ENCODE measurements around the gene NISCH. TPM values are rescaled to one million over a fixed set of nuclear protein-coding genes. Genes with fewer than 3 reads are reported as not detected.

NISCH gene
- 100 to 1,000 TPM in 2 of 4 donors, 10 to 100 TPM in 2; 68.7 to 298 (median 94.6) TPM for total RNA-seq

- Histone ChIP-seq H3K9me3 (no peaks in the 10 kb centered on the region), H3K27me3 (no peaks in the 10 kb centered on the region), H3K4me3 (peak within 1 kb of the TSS; percentile 88), H3K4me1 (peaks cover 47% of the 10 kb centered on the region), H3K27ac (peak within 1 kb of the TSS; percentile 94), H3K36me3 (peaks cover 20% of the 10 kb centered on the region)
- TF ChIP-seq POLR2AphosphoS5 (IDR thresholded peaks at IDR 0.05) (peak in 1 of 3 donors; percentile 79), POLR2A (IDR thresholded peaks at IDR 0.05) (no peak)
- DNase-seq (ENCODE audit: low spot score in 2 of 2) = peak; percentile 93 to 94
- under 1% methylated on average over 23 of the region's 86 CpGs for WGBS
These were observed at the start of gene NISCH for GRCh38 chr3:52455283-52456168. NISCH (plus strand) TSS chr3:52455604; CDS start chr3:52455642, 38 bp downstream.

- H3K9me3 ChIP-seq = no peaks in the 10 kb centered on the region
- H3K27me3 ChIP-seq = no peaks in the 10 kb centered on the region
- 67% methylated on average over 1 of the region's 11 CpGs for whole genome bisulfite sequencing
- peak overlapping the region; percentile 28 for H3K4me3 ChIP-seq
- peaks cover 67% of the 10 kb centered on the region for H3K36me3 ChIP-seq
- peak overlapping the region; percentile 90 for H3K27ac ChIP-seq
- DNase-seq (ENCODE audit: low spot score in 2 of 2) = peak in 1 of 2 donors; percentile 85
- peaks cover 83% of the 10 kb centered on the region for H3K4me1 ChIP-seq
- TF ChIP-seq EP300 (IDR thresholded peaks at IDR 0.05) (no peak), POLR2AphosphoS5 (IDR thresholded peaks at IDR 0.05) (peak in 2 of 3 donors; percentile 22 to 36), CTCF (IDR thresholded peaks at IDR 0.05) (no peak), POLR2A (IDR thresholded peaks at IDR 0.05) (no peak)
These were observed 49.2 kb upstream of the NISCH start for GRCh38 chr3:52406231-52406661.

- Histone ChIP-seq H3K4me3 (peak overlapping the region; percentile 28), H3K4me1 (peaks cover 83% of the 10 kb centered on the region), H3K36me3 (peaks cover 60% of the 10 kb centered on the region), H3K27me3 (no peaks in the 10 kb centered on the region), H3K9me3 (no peaks in the 10 kb centered on the region), H3K27ac (peak overlapping the region; percentile 90)
- peak in 1 of 2 donors; percentile 67 for DNase-seq (ENCODE audit: low spot score in 2 of 2)
- 88% methylated on average over 15 of the region's 20 CpGs for WGBS
- TF ChIP-seq EP300 (IDR thresholded peaks at IDR 0.05) (no peak), POLR2A (IDR thresholded peaks at IDR 0.05) (no peak), CTCF (IDR thresholded peaks at IDR 0.05) (no peak), POLR2AphosphoS5 (IDR thresholded peaks at IDR 0.05) (no peak)
These were observed 48.5 kb upstream of the NISCH start for GRCh38 chr3:52406791-52407510.

- no peak overlapping the region for H3K4me3 ChIP-seq
- TF ChIP-seq CTCF (IDR thresholded peaks at IDR 0.05) (no peak), EP300 (IDR thresholded peaks at IDR 0.05) (no peak), POLR2A (IDR thresholded peaks at IDR 0.05) (no peak), POLR2AphosphoS5 (IDR thresholded peaks at IDR 0.05) (no peak)
- peak overlapping the region; percentile 90 for H3K27ac ChIP-seq
- H3K36me3 ChIP-seq = peaks cover 52% of the 10 kb centered on the region
- peak in 1 of 2 donors; percentile 64 for DNase-seq (ENCODE audit: low spot score in 2 of 2)
- no peaks in the 10 kb centered on the region for H3K9me3 ChIP-seq
- H3K4me1 ChIP-seq = peaks cover 83% of the 10 kb centered on the region
- 49% methylated on average over 3 of the region's 3 CpGs for WGBS
- no peaks in the 10 kb centered on the region for H3K27me3 ChIP-seq
These were observed 47.6 kb upstream of the NISCH start for GRCh38 chr3:52407779-52408178.

GRCh38 chr3:52408466-52408865 is 46.9 kb upstream of the NISCH start:
- H3K4me3 ChIP-seq = peak overlapping the region; percentile 99
- DNase-seq (ENCODE audit: low spot score in 2 of 2) = peak in 1 of 2 donors; percentile 57

More at GRCh38 chr3:52408466-52408865, 46.9 kb upstream of the NISCH start:
- Histone ChIP-seq H3K9me3 (no peaks in the 10 kb centered on the region), H3K27me3 (no peaks in the 10 kb centered on the region), H3K4me1 (peaks cover 83% of the 10 kb centered on the region), H3K27ac (no peak overlapping the region), H3K36me3 (peaks cover 45% of the 10 kb centered on the region)
- no peak for TF ChIP-seq CTCF (IDR thresholded peaks at IDR 0.05)
- no peak for TF ChIP-seq EP300 (IDR thresholded peaks at IDR 0.05)
- TF ChIP-seq POLR2AphosphoS5 (IDR thresholded peaks at IDR 0.05) = no peak
- TF ChIP-seq POLR2A (IDR thresholded peaks at IDR 0.05) = no peak
- WGBS = 87% methylated on average over 8 of the region's 8 CpGs

Data from suprapubic skin (tissue), 4 donors.